Tibial nerve (tissue), 4 donors: ENCODE measurements around the gene MTFR1L. TPM values are rescaled to one million over a fixed set of nuclear protein-coding genes. Genes with fewer than 3 reads are reported as not detected.
"Not testable (repeated sequence)": the region's sequence is repeated elsewhere in the genome, so short reads cannot be mapped to it uniquely, and the experiment has no call there.

Experiments used
- DNase-seq, 2 donors: peaks; one replicate each; pipeline ENCODE4 v3.0.0-alpha.2; 2019; ENCODE audit warnings: low spot score in 2 of 2
- H3K27ac ChIP-seq, 4 donors: fragments of 200-600 bp; sonication (generic) in 3 of 4; one replicate each; pipeline ENCODE4 v1.5.1; 2017 to 2019; ENCODE audit warnings: mild to moderate bottlenecking in 1 of 4
- H3K27me3 ChIP-seq, 2 donors: fragments of 200-600 bp; sonication (generic) in 1 of 2; one replicate each; pipeline versions ENCODE4 v1.5.1 to v1.6.0; 2017 to 2019
- H3K36me3 ChIP-seq, 3 donors: fragments of 200-600 bp; sonication (generic); one replicate each; pipeline ENCODE4 v1.5.1; 2018 to 2019
- H3K4me1 ChIP-seq, 4 donors: fragments of 200-600 bp; sonication (generic) in 3 of 4; one replicate each; pipeline ENCODE4 v1.5.1; 2017 to 2019
- H3K4me3 ChIP-seq, 4 donors: fragments of 200-600 bp; sonication (generic) in 3 of 4; one replicate each; pipeline ENCODE4 v1.5.1; 2017 to 2019; ENCODE audit warnings: mild to moderate bottlenecking in 1 of 4, moderate library complexity in 1 of 4
- H3K9me3 ChIP-seq, 4 donors: fragments of 200-600 bp; sonication (generic) in 3 of 4; one replicate each; pipeline ENCODE4 v1.5.1; 2017 to 2019
- EP300 ChIP-seq, 2 donors: sonication (generic); formaldehyde crosslinking; IDR thresholded peaks; one replicate each; pipeline ENCODE4 v1.6.1; 2017; ENCODE audit warnings: antibody characterized with exemption in 2 of 2, mild to moderate bottlenecking in 1 of 2
- POLR2A ChIP-seq, 2 donors: fragments of 450-650 bp; IDR thresholded peaks; one replicate each; pipeline ENCODE4 v1.6.1; 2017; ENCODE audit warnings: antibody characterized with exemption in 2 of 2, mild to moderate bottlenecking in 2 of 2, moderate library complexity in 2 of 2
- WGBS, 2 donors: methylation state at CpG; one replicate each; pipeline ENCODE4 v1.1.5; 2018; 5-methylcytosine and 5-hydroxymethylcytosine counted together
- total RNA-seq, 4 donors: library from RNA; depleted of rRNA; stranded (reverse); fragments of >200 nt; gene quantifications; one replicate each; pipeline ENCODE4 v1.1.0, GENCODE V29; 2016
- TF ChIP-seq, protein P1 (sequence below), 5 experiments: fragments of 200-600 bp in 3 of 5; fragments of 450-650 bp in 2 of 5; sonication (generic) in 3 of 5; IDR thresholded peaks; one replicate each; pipeline ENCODE4 v1.5.1; 2016 to 2019; ENCODE audit warnings: antibody characterized with exemption in 5 of 5, mild to moderate bottlenecking in 3 of 5, moderate library complexity in 2 of 5

MTFR1L gene
- total RNA-seq, 4 donors from 2014 or later = 65.7 to 99.4 (median 77.2) TPM

DNA sequence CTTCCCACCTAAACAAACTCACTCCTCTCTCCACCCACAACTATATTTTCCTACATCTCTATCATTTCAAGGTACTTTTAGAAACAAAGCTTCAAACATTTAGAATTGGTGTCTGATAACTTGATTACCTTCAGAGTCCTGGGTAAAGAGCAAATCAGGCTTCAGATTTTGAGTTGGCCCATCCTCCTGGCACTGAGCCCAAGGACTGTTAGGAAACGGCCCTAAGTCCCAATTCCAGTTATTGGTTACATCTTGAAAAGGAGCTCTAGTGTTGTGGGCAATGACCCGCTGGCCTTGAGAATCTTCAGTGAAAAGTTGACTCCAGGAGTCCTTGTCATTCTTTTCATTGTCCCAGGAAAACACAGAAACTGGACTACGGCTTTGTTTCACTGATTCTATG is 15.1 kb downstream of the MTFR1L start:
- Histone ChIP-seq H3K27me3 (no peaks in the 10 kb centered on the region), H3K36me3 (peaks cover 3 to 66% (median 13%) of the 10 kb centered on the region in 3 donors), H3K4me1 (no peaks in the 10 kb centered on the region), H3K4me3 (no peak overlapping the region), H3K27ac (no peak overlapping the region), H3K9me3 (no peaks in the 10 kb centered on the region)
- no peak for DNase-seq
- 69 to 70% methylated on average over 3 of the region's 3 CpGs for WGBS, 2 donors
- TF ChIP-seq EP300 (IDR thresholded peaks at IDR 0.05) (no peak), POLR2A (IDR thresholded peaks at IDR 0.05) (no peak)
- TF ChIP-seq, protein P1, sequence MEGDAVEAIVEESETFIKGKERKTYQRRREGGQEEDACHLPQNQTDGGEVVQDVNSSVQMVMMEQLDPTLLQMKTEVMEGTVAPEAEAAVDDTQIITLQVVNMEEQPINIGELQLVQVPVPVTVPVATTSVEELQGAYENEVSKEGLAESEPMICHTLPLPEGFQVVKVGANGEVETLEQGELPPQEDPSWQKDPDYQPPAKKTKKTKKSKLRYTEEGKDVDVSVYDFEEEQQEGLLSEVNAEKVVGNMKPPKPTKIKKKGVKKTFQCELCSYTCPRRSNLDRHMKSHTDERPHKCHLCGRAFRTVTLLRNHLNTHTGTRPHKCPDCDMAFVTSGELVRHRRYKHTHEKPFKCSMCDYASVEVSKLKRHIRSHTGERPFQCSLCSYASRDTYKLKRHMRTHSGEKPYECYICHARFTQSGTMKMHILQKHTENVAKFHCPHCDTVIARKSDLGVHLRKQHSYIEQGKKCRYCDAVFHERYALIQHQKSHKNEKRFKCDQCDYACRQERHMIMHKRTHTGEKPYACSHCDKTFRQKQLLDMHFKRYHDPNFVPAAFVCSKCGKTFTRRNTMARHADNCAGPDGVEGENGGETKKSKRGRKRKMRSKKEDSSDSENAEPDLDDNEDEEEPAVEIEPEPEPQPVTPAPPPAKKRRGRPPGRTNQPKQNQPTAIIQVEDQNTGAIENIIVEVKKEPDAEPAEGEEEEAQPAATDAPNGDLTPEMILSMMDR (IDR thresholded peaks at IDR 0.05) = no peak

DNA sequence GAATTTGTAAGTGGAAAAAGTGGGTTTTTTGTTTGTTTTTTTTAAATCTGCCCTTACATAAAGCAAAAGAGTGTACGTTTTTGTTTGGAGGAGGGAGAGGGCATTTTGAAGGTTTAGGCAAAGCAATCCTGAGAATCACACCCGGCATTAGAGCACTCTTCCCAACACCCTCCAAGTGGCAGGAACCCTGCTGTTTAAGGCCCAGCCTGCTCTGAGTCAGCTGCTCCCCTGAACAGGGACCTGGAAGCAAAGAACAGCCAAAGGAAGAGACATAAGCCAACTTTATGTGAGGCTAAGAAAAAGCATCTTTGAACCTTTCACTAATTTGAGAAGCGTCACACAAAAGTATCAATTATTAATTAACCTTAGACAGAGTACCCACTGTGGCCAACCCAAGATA is 16.9 kb downstream of the MTFR1L start:
- 65 to 72% methylated on average over 3 of the region's 3 CpGs for WGBS, 2 donors
- no peak for DNase-seq
- H3K27ac ChIP-seq = no peak overlapping the region
- H3K9me3 ChIP-seq = no peaks in the 10 kb centered on the region
- no peaks in the 10 kb centered on the region for H3K27me3 ChIP-seq
- peaks cover 0 to 48% (median 4%) of the 10 kb centered on the region in 3 donors for H3K36me3 ChIP-seq
- H3K4me1 ChIP-seq = no peaks in the 10 kb centered on the region
- H3K4me3 ChIP-seq = no peak overlapping the region
- TF ChIP-seq, protein P1 (IDR thresholded peaks at IDR 0.05) = no peak

DNA sequence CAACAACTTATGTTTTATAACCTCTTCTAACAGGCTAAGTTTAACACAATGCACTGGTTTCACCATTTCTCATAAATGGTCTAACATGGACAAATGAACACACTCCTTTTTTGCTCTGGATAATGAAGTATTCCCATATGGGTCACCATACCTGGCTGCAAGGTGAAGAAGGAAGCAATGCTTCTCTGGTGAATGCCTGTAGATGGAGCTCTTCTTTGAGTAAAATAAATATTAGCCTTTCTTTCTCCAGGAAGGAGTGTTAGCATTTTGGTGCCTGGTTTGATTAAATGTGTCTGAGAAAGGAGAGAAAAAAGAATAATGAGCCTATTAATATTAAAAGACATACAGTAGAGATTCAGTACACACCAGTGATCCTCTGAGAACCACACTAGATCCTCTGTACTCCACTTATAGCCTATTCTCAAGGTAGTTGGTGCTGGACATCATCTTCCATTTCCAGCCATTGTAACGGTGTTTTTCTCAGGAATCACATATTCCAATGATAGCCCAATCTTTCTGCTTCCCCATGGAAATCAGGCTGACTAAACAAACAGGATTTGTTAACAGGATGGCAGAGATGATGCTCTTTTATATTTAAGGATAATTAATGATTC is 17.6 kb downstream of the MTFR1L start:
- 74 to 90% methylated on average over 1 of the region's 1 CpG for WGBS, 2 donors
- TF ChIP-seq, protein P1 (IDR thresholded peaks at IDR 0.05) = no peak
- no peak for TF ChIP-seq POLR2A (IDR thresholded peaks at IDR 0.05)
- TF ChIP-seq EP300 (IDR thresholded peaks at IDR 0.05) = no peak
- Histone ChIP-seq H3K27me3 (no peaks in the 10 kb centered on the region), H3K4me1 (no peaks in the 10 kb centered on the region), H3K27ac (no peak overlapping the region), H3K4me3 (no peak overlapping the region), H3K36me3 (peaks cover 0 to 41% (median 0%) of the 10 kb centered on the region in 3 donors), H3K9me3 (no peaks in the 10 kb centered on the region)
- DNase-seq = no peak

DNA sequence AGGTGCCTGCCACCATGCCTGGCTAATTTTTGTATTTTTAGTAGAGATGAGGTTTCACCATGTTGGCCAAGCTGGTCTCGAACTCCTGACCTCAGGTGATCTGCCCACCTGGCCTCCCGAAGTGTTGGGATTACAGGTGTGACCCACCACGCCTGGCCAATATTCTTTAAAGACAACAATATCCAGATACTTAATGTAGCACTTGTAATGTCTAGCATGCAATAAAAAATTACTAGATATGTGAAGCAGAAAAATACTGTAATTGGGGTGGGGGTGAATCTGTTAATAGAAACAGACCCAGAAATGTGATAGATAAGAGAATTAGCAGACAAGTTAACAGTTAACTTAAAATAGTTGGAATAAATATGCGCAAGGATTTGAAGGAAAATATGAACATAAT is 20.1 kb downstream of the MTFR1L start:
- not testable (repeated sequence) for H3K27ac ChIP-seq, H3K9me3 ChIP-seq, DNase-seq, H3K4me1 ChIP-seq, H3K27me3 ChIP-seq, H3K4me3 ChIP-seq
- WGBS, 2 donors = 97% methylated on average over 4 of the region's 4 CpGs
- peaks cover 0 to 17% (median 0%) of the 10 kb centered on the region in 3 donors for H3K36me3 ChIP-seq

DNA sequence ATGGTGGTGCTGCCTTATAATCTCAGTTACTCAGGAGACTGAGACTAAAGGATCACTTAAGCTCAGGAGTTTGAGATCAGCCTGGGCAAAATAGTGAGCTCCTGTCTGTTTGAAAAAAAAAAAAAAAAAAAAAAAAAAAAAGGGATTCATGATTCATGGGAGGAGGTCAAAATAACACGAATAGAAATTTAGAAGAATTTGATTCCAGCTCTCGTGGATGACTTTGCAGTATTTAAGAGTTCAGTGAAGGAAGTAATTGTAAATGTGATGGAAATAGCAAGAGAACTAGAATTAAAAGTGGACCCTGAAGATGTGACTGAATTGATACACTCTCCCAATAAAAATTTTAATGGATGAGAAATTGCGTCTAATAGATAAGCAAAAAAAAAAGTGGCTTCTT is 23.7 kb downstream of the MTFR1L start:
- WGBS, 2 donors = 70 to 72% methylated on average over 3 of the region's 3 CpGs

More for the DNA sequence above, 23.7 kb downstream of the MTFR1L start:
- Histone ChIP-seq H3K27me3 (no peaks in the 10 kb centered on the region), H3K9me3 (no peaks in the 10 kb centered on the region), H3K36me3 (no peaks in the 10 kb centered on the region), H3K4me1 (no peaks in the 10 kb centered on the region), H3K27ac (no peak overlapping the region), H3K4me3 (no peak overlapping the region)
- no peak for TF ChIP-seq EP300 (IDR thresholded peaks at IDR 0.05)
- TF ChIP-seq, protein P1 (IDR thresholded peaks at IDR 0.05) = no peak
- DNase-seq = no peak
